Activated T-cell treated with anti-CD3 and anti-CD28 coated beads for 24 hours (primary cell): ENCODE results near the gene PANX3.
A peak's percentile ranks its signal among the peaks of the same experiment; 100 is the strongest.
"Not testable (repeated sequence)": the region's sequence is repeated elsewhere in the genome, so short reads cannot be mapped to it uniquely, and the experiment has no call there.

Experiments used
- DNase-seq: peaks from one replicate; pipeline ENCODE4 v3.0.0-alpha.2; 2020; ENCODE audit warnings: low read depth

PANX3 gene, protein sequence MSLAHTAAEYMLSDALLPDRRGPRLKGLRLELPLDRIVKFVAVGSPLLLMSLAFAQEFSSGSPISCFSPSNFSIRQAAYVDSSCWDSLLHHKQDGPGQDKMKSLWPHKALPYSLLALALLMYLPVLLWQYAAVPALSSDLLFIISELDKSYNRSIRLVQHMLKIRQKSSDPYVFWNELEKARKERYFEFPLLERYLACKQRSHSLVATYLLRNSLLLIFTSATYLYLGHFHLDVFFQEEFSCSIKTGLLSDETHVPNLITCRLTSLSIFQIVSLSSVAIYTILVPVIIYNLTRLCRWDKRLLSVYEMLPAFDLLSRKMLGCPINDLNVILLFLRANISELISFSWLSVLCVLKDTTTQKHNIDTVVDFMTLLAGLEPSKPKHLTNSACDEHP

DNA sequence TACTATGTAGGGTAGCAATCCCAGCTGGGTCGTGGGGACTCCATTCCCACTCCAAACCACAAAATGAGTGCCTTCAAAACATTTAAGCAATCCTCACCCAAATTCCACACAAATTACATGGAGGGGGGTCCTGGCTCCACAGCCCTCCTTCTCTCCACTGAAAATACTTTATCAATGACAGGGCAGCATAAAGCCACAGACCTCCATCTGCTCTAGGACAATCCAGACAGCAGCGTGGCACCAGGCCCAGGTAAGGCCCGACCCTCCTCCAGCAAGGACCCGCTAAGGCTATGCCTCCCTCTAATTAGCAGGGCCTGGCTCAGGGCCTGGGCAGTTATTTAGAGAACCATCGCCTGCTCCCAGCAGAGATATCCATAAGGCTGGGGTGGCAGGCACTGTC lies at the start of gene PANX3:
PANX3 (plus strand) TSS at position 365 of the 400 bp plus-strand sequence. CDS start 129 bp downstream, outside the sequence.
- no peak for DNase-seq

DNA sequence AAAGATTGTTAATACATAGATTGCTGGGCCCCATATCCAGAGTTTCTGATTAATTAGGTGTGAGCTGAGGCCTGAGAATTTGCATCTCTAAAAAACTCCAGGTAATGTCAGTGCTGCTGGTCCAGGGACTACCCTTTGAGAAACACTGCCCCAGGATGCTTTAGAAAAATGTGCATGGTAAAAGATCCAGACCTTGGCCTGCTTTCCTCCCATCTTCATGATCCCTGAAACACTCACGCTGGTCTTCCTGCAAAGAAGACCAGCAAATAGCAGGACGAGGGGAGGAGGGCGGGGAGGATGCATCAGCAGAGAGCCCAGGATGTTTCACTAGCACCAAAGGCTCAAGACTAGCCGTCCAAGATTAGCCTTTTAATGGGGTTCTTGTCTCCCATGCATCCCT lies 41.5 kb upstream of the PANX3 start, which contains the start of gene OR8A1:
OR8A1 (plus strand) TSS at position 301 of the 400 bp plus-strand sequence. CDS start 123 bp downstream, outside the sequence.
- DNase-seq, result no peak

DNA sequence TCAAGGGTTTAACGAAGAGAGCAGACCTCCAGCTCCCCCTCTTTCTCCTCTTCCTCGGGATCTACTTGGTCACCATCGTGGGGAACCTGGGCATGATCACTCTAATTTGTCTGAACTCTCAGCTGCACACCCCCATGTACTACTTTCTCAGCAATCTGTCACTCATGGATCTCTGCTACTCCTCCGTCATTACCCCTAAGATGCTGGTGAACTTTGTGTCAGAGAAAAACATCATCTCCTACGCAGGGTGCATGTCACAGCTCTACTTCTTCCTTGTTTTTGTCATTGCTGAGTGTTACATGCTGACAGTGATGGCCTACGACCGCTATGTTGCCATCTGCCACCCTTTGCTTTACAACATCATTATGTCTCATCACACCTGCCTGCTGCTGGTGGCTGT lies 41.1 kb upstream of the PANX3 start:
- no peak for DNase-seq

DNA sequence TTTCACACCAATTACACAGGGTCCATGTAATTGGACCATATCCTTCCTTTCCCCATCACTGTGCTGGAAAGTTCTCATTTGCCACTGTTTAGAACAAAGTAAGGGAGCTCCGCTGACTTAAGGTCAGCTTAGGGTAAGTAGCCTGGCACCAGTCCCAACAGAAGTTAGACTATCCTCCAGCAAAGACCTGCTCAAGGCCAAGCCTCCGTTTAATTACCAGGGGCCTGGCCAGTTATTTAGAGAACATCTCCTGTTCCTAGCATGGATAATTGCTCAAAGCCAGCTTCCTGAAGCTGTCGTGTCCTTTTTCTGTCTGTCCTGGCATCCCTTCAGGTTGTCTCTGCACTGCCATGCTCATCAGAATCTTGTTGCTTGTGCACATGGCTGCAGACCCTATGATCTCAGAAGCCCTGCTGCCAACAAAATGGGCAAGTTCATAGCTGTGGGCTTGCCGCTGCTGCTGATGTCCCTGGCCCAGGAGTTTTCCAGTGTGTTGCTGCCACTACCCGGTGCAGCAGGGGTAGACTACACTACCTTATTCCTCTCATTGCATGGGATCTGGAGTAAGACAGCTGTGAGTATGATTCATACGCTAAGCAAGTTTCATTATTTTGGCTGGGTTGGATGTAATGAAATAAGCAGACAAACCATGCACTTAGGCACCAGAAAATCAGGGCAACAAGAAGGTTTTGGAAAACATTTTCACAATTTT lies 33.4 kb upstream of the PANX3 start:
- no peak for DNase-seq

DNA sequence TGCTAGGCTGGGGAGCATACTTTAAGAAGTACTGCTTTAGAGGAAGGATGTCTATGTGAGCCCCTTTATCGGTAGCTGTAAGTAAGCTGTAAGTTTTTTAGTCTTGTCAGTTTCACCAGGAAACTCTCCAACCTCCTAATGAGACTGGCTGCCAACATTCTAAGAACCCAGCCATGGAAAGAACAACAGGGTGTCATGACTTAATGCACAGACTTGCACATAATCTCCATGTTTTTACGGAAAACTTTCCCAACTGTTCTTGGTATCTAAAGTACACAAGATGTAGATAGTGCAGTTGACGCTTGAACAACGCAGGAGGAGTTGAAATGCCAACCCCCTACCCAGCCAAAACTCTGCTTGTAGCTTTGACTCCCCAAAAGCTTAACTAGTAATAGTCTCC lies 32.5 kb upstream of the PANX3 start:
- no peak for DNase-seq

DNA sequence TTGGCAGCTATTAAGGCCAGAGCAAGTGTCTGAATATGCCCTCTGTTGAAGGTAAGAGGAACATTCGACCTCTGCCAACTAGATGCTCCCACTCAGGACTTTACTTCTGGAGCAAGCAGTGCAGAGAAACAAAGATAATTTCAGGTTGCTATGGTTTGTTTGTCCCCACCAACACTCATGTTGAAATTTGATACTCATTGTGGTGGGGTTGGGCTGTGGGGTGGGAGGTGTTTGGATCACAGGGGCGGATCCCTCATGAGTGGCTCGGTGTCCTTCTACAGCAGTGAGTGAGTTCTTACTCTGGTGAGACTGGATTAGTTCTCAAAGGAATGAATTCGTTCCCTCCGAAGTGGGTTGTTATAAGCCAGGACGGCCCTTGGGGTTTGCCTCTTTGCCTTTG lies 29.4 kb upstream of the PANX3 start:
- no peak for DNase-seq

DNA sequence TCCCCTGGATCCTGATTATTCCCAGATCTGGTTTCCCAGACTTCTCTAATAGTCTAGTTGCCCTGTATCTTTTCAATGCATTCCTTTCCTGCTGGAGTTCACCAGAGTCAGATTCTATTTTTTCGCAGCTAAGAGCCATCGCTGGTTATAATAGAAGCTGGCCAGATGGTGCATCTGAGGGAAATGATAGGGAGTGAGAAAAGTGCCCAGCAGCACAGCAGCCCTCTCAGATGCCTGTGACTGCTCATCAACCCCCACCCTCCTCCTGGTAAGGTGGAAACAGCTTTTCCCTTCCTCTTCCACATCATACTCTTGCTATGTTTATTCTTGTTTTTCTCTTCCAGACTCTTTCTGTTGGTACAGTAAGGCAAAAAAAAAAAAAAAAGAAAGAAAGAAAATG lies 28.7 kb upstream of the PANX3 start:
- DNase-seq, result no peak

DNA sequence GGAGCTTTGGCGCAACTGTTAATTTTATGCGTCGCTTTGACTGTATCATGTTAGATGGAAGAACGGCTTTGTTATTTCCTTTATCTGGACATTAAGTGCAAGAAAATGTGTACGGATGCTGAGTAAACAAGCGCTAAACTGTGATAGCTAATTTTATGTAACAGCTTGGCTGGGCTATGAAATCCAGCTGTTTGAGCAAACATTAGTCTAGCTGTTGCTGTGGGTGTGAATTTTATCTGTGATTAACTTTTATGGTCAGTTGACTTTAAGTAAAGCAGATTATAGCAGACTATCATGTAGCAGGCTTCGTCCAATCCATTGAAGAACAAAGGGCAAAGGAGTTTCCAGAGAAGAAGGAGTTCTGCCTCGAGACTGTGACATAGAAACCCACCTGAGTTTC lies 27.4 kb upstream of the PANX3 start:
- no peak for DNase-seq

DNA sequence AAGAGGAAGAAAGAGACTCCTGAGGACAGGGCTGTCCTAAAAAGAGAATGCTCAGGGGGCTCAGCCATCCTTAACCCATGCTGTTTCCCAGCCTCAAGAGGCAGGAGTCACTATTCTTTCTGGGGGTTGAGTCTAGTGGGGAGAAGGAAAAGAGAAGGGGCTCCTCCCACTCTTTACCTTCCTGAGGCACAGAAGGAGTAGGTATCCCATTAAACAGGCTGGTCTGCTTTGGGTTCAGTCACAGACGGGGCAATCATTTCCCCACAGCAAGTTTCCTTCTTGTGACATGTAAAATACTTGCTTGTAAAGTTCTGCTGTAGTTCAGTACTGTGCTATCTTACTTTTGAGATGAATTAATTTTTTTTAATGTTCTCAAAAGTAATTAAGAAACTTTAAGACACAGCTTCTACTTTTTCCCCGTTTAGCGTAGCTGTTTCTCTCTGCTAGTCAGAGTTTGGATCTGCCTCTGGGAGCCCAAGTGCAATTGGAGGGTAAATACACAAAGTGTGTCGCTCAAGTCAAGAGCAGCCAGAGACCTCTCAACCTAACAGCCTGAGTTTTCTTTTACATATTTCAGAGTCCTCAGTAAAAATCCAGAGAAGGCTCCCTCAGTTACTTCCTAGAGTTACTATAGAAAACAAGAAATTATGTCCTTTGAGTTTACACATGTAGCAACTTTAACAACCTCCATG lies 26.4 kb upstream of the PANX3 start:
- no peak for DNase-seq

DNA sequence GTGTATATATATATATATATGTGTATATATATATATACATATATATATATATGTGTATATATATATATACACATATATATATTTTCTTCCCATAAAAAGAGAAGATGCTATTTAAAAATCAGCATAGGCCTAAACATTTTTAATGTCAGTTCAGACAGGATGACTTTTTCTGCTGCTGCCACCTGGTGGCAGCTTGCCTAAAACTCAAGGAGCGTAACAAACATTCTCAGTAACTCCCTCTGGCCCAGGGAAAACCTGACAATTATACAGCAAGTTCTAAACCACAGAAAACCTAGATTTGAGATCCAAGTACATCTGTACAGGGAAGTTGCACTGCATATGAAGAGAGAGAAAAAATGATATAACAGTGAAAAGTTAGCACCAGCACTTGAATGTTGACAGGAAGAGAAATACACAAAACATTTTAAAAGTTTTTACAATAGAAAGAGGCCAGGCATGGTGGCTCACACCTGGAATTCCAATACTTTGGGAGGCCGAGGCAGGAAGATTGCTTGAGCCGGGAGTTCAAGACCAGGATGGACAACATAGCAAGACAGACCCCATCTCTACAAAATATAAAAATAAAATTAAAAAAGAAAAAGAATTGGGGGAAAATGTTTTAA lies 24.9 kb upstream of the PANX3 start:
- DNase-seq, result peak; percentile 31

DNA sequence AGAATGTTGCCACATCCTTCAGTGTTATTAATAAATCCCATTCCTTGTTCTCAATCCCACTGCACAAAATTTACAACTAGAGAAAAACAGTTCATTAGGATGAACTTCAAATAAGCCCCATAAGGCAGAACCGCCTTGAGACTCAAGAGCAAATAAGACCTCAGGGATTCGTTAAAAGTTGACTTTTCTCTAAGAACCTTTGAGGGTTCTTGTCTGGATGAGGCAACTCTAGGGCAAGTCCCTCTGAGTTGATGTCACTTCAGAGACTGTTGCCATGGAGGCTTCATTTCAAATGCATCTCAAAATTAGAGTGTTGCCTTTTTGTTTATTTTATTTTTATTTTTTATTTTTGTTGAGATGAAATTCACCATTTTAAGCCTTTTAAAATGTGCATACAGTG lies 19.8 kb upstream of the PANX3 start:
- DNase-seq, result no peak

DNA sequence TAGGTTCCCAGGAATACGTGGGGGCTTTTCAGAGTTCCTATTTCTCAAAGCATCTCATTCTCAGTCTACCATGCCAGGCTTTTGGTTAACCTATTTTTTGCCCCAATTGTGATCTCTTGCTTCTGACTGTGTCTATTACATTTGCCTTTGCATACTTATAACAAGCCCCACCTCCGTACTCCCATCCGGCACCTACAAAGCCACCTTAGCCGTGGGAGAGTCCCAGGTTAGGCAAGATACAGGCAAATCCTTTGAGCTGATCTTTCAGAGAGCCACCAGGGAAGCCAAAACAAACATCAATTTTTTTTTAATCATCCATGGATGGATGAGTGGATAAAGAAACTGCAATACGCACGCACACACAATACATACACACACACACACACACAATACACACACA lies 18.6 kb upstream of the PANX3 start:
- no peak for DNase-seq

DNA sequence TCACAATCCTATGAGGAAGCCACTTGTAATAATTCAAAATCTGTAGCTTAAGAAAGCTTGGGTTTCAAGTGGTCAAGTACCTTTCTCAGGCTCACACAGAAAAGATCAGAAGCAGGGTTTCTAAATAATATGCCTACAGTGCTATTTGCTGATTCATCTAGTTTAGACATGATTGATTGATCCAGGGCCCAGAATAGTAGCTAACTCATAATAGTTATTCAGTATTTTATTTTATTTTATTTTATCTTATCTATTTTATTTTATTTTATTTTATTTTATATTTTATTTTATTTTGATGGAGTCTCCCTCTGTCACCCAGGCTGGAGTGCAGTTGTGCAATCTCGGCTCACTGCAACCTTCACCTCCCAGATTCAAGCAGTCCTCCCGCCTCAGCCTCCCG lies 15.9 kb upstream of the PANX3 start:
- no peak for DNase-seq

DNA sequence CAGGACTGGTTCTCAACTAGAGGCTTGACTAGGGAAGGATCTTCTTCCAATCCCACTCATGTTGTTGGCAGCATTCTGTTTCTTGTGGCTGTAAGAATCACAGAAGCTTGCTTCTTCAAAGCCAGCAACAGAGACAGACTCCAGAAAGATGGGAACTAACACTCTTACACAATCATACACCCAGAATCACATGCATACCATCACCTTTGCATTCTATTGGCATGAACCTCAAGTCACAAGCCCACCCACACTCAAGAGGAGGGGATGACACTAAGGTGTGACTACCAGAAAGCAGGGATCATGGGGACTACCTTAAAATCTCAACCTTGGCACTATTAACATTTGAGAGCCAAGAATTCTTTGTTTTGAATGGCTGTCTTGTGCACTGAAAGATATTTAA lies 13.6 kb upstream of the PANX3 start:
- no peak for DNase-seq

DNA sequence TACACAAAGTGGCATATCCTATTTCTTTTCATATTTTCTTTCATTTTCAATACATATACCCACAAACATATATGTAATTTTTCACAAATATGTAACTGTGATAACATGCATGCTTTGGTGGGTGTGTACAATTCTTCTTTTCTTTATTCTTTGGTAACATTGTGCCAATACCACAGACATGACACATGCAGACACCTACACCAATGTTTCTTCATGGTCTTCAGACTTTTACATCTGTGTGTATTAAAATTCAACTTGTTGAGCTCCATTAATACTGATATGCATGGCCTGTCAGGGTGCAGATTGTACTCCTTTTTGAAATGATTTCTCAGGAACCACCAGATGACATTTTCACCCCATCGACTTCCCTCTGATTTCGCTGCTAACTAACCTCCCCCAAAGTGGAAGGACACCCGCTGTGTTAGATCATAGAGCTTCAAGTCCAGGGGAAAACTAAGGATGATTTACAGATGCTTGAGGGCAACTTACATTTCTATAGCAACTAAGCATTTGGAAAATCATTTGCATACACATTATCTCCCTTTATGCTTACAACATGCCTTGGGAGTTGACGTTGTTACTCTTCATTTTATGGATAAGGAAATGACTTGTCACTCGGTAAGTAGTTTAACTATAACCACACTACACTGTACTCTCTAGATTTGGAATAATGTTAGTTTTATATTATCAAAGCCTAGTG lies 10.5 kb upstream of the PANX3 start:
- DNase-seq, result no peak

DNA sequence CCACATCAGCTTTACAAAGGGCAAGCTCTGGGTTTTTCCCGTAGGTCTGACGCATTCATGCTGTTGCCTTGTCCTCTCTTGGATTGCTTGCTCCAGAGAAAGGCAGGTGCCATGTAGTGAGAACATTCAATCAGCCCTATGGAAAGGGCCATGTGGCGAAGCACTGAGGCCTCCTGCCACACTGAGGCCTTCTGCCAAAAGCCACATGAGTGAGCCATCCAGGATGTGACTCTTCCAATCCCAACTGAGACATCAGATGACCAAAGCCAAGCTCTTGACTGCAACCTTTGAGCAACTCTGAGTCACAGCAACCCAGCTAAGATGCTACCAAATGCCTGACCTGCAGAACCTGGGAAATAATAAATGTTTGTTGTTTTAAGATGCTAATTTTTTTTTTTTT lies 9.0 kb upstream of the PANX3 start:
- DNase-seq, result no peak

DNA sequence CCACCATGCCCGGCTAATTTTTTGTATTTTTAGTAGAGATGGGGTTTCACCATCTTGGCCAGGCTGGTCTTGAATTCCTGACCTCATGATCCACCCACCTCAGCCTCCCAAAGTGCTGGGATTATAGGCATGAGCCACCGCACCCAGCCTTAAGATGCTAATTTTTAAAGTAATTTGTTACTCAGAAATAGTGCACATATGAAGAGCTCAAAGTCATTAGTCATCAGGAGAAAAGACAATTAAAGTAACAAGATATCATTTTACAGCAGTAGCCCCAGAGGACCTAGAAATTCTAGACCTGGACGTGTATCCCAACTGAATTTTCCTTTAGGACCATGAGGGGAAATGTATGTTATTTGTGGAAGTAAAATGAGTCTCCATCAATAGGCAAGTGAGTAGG lies 8.5 kb upstream of the PANX3 start:
- not testable (repeated sequence) for DNase-seq

DNA sequence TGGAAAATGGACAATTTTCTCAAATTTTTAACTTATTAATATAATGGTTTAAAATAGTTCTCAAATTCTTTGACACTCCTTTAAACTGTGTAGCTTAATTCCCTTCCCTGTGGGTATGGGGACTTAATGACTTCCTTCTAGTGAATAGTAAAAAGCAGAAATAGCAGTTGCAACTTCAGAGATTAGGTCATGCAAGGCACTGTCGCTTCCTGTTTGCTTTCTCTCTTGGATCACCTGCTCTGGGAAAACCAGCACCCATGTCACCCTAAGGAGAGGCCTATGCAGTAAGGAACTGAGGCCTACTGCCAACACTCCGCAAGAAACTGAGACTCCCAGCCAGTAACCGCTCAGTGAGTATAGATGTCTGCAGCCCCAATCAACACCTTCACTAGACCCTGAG lies 5.5 kb upstream of the PANX3 start:
- DNase-seq, result no peak

DNA sequence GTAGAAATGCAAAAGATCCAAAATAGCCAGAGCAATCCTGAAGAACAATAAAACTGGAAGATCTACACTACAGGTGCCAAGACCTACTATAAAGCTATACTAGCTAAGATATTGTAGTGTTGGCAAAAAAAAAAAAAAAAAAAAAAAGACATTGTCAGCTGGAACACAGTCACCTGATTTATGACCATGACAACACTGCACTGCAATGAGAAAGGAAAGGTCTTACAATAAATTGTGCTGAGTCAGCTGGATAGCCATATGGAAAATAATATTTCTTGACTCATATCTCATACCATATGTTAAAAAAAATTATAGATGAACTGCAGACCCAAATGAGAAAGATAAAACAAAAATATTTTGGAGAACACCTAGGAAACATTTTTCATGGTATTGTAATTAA lies 3.1 kb upstream of the PANX3 start:
- DNase-seq, result no peak

DNA sequence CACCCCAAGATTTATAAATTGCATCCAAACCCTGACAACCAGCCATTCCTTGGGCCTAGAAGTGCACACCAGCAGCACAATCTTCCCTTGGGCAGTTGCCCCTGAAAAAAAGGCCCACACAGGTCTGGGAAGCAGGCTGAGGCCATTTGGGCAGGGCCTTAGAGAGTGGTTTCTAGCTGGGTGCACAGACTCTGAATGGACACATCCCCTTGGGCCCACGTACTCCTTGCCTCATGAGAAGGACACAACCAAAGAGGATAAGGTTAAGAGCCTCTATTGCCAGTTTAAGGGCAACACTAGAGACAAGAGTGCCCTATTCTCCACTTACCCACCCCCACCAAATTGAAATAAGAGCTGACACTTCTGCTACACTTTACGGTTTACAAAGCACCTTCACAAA lies 933 bp upstream of the PANX3 start:
- DNase-seq, result no peak

DNA sequence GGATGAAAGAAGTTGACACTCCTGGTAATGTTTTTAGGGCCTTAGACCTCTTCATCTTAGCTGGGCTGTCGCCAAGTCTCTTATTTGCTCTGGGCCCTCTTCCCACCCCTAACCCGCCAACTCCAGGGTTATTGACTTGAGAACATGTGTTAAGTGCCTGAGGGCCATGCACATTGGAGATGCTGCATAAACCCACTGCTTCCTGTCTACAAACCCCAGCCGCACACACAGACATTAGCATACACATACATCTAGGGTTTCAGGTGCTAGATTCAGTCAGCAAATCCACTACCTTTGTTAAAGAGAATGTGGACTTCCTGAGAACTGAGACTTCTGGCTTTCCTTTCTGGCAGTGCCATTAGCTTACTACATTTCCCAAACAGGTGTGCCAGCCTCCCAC lies 817 bp downstream of the PANX3 start:
- DNase-seq, result no peak
